NCI-H82 treated with DMSO at 0.1 percent for 48 hours (cell line): ENCODE measurements around the gene RERE.

Experiments
- DNase-seq: peaks from one replicate; lab custom pipeline; 2025; ENCODE audit not compliant: unreplicated experiment; lab: John Stamatoyannopoulos, UW

RERE gene

DNA sequence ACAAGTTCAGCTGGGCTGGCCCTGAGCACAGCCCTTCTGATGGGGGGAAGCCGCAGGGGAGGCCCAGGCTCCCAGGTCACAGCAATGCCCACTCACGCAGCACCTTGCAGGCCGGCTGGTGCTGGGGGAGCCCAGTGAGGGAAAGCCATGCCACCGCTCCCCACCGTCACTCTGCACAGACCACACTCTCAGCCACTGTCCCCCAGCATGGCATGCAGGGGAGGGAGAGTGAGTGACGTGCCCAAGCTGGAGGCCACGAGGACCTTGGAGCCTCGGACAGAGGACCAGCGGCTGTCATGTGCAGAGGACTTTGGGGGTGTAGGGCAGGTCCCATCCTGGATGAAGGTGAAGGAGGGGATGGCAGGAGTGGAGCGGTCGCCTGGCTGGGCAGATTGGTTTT, 474.4 kb downstream of the RERE start:
- DNase-seq = no peak

DNA sequence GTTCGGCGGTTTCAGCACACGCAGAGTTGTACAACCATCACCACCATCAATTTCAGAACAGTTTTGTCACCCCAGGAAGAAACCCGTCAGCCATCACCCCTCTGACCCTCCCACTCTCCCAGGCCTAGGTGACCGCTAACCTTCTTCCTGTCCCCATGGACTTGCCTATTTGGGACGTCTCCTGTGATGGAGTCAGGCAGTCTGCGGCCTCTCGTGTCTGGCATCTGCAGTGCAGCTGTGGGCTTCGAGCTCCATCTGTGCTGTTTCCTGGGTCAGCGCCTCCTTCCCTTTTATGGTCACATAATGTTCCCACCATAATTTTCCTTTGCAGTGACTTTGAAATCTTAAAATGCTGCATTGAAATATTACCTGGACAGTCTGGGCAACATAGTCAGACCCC, 475.1 kb downstream of the RERE start:
- DNase-seq = no peak

DNA sequence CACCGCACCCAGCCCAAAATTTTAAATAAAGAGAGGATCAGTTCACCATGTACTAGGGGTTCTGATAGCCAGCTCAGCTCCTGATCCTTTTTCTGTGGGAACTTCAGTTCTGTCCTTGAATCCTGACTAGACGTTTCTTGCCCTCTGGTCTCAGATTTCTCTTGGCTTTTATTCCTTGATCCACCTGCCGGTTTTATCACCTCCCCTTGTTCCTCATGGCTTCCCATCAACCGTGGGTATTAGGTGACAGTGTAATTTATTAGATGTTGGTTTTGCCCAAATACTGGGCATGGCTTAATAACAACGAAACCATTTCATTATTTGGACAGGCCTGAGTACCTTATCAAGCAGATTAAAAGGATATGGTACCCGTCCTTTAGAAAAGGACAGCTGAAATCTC, 477.0 kb downstream of the RERE start:
- no peak for DNase-seq

DNA sequence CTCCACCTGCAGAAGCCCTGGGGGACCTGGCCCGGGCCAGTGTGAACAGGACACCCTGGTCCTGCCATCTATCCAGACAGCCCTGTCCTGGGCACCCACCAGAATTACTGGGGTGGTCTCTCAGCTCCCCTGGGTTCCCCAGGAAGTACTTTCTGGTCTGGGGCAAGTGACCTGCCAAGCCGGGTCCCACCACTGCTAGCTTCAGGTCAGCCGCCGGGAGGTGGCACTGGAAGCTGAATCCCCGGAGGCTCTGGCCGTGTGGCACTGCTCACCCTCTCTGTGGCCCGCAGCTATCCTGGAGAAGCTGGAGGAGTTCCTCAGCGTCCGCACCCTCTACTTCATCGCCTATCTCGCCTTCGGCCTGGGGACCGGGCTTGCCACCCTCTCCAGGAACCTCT, 478.2 kb downstream of the RERE start:
- no peak for DNase-seq

DNA sequence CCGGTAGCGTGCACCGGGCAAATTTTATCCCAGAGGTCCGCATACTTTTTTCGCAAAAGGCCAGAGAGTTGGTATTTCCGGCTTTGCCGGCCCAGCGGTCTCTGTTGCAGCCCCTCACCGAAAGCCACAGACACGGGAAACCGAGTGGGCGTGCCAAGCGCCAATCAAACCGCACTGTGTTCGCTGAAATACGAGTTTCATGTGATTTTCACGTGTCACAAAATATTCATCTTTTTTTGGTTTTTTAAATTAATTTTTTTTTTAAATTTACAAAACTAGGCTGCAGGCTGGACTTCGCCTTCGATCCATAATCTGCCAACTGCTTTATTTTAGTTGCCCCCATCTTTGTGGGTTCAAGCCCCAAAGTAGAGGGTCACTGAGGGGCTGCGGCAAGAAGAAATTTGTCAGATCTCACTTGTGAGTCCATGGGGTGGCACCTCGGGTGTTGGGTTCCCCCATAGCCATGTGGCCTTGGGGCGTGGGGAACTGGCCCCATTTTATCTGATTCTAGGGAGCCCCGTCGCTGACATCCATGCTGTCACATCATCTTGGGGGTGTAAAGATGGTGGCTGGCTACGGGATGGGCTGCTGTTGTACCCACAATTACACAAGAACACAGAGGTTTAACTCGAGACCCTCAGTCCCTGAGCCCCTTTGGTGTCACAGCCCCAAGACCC, 478.8 kb downstream of the RERE start:
- DNase-seq = no peak

DNA sequence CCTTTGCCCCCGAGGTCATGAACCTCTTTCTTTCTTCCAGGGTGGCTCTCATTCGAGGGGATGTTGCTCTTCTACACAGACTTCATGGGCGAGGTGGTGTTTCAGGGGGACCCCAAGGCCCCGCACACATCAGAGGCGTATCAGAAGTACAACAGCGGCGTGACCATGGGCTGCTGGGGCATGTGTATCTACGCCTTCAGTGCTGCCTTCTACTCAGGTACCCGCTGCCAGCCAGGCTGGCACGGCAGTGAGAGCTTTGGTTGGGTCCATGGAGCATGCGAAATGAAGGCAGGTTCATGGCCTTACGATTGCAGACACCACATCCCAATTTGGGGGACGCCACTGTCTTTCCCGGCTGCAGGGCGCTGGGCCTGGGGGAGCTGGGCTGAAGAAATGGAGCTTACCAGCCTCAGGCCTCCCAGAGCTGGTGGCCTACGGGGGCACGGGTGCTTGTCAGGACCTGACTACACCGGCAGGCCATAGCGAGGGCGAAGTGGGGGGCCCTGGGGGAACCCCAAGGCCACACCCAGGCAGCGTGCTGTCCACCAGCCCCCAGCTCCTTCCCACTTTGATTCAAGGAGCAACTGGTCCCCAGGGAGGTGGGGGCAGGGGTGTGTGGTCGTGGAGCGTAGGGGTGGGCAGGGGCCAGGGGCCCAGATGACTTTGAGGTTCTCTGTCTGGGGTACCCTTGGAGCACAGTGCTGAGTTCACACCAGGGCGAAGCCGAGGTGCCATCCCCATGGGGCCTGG, 479.5 kb downstream of the RERE start:
- DNase-seq = no peak

DNA sequence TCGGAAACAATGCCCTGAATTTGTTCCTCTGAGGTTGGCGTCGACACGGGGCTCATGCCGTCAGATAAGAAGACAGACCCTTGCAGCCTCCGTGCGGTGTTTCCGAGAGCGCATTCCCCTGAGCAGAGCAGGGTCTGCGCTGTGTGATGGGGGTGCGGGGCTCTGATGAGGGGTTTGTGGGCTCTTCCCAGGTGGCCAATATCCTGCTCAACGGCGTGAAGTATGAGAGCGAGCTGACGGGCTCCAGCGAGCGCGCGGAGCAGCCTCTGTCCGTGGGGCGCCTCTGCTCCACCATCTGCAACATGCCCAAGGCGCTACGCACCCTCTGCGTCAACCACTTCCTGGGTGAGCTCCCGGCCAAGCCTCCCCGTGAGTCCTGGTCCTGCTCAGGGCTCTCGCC, 482.2 kb downstream of the RERE start:
- DNase-seq = no peak

DNA sequence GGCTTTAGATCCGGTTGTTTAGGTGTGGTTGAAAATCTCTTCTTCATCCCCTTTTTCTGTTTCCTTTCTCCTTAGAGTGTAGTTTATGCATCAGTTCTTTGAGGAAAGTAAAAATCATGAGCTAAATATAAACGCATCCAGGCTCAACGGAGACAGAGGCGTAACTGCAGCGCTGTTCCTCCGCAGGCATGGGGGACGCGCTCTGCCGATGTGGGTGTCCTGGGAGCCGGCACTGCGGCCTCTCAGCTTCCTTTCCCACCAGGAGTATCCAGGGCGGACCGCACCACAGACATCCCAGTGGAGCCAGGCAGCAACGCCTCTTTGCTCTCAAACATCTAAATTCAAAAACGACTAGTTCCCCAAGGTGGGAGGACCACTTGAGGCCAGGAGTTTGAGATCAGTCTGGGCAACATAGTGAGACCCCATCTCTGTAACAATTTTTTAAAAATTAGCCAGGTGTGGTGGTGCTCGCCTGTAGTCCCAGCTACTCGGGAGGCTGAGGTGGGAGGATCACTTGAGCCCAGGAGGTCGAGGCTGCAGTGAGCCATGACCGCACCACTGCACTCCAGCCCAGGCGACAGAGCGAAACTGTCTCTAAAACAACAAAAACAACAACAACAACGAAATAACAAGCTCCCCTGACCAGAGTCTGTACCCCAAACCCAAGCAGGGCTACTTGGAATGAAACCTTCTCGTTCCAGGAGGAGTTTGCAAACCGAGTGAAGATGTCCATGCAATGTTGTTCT, 483.2 kb downstream of the RERE start:
- DNase-seq = no peak

DNA sequence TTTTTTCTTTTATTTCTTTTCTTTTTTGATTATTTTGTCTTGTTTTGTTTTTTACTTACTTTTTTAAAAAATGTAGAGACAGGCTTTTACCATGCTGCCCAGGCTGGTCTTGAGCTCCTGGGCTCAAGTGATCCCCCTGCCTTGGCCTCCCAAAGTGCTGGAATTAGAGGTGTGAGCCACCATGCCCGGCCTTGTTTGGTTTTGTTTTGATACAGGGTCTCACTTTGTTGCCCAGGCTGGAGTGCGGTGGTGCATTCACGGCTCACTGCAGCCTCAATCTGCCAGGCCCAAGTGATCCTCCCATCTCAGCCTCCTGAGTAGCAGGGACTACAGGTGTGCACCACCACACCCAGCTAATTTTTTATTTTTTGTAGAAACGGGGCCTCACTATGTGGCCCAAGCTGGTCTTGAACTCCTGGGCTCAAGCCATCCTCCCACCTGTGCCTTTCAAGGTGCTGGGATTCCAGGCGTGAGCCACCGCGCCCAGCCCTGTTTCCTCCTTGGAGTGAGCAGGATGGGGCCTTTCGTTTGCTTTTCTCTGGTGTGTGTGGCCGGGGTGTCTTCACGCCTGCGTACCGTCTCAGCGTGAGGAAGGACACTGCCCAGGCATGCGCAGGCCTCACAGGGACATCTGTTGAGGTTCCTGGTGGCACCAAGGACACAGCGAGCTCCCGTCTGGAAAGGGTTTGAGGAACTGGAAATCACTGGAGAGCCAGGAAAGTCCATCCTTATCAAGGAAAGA, 484.0 kb downstream of the RERE start:
- DNase-seq = no peak

DNA sequence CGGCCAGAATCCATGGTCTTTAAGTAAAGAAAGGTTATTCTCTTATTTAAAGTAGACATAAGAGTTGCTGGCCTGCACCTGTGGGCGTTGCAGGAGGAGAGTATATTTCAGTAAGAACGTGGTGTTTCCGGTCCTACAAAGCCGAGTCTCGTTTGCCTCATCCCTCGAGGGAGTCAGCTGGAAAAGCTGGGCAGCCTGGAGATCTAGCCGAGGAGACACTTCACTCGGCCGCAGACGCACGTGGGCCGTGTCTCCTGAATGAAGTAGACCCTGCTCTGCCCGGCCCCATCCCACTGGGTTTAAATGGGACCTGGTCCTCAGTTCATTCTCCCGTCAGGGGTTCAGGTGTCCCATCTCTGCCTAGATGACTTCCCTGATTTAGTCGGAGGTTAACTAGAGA, 484.6 kb downstream of the RERE start:
- no peak for DNase-seq

DNA sequence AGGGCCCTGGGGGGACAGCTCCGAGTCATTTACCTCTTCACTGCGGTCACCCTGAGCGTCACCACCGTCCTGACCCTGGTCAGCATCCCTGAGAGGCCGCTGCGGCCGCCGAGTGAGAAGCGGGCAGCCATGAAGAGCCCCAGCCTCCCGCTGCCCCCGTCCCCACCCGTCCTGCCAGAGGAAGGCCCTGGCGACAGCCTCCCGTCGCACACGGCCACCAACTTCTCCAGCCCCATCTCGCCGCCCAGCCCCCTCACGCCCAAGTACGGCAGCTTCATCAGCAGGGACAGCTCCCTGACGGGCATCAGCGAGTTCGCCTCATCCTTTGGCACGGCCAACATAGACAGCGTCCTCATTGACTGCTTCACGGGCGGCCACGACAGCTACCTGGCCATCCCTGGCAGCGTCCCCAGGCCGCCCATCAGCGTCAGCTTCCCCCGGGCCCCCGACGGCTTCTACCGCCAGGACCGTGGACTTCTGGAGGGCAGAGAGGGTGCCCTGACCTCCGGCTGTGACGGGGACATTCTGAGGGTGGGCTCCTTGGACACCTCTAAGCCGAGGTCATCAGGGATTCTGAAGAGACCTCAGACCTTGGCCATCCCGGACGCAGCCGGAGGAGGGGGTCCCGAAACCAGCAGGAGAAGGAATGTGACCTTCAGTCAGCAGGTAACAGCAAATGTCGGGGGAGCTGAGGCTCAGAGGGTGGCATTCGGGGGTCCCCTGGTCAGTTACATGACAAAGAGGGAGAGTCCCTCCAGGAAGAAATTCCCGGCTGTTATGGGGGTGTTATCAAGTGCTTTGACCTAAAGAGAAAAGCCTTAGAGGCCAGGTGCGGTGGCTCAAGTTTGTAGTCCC, 486.9 kb downstream of the RERE start:
- DNase-seq = no peak

DNA sequence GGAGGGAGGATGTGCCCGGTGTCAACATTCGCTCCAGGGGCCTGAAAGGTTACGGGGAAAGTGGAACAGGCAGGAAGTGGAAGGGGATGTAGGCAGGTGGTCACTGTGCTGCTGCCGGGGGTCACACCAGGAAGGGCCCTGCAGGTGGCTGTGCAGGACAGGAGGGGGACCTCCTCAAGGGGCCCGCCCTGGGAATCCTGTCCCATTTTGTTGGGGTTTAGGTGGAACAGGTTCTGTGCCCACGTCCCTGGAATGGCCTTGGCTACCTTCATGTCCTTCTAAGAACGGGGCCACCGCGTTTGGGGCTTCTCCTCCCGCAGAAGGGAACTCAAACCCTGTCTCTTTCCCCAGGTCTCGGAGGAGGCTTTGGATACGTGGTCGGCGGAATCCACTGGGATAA, 487.6 kb downstream of the RERE start:
- DNase-seq = no peak

DNA sequence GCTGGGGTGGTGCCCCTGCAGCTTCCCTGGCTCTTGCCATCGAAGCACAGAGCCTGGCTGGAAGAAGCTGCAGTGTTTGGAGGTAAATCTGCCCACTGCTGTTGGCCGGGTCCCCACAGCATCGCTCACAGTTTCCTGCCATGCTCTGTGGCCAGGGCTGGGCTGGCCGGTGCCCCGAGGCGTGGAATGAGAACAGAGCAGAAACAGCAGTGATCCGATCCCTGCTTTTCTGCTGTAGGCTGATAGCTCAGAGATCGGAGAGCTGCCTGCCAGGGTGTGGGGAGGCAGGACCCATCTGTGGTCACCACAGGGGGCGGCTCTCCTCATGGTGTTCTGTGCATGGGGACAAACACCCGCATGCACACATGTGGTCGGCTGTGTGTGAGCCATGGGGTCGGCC, 488.0 kb downstream of the RERE start:
- DNase-seq = no peak

DNA sequence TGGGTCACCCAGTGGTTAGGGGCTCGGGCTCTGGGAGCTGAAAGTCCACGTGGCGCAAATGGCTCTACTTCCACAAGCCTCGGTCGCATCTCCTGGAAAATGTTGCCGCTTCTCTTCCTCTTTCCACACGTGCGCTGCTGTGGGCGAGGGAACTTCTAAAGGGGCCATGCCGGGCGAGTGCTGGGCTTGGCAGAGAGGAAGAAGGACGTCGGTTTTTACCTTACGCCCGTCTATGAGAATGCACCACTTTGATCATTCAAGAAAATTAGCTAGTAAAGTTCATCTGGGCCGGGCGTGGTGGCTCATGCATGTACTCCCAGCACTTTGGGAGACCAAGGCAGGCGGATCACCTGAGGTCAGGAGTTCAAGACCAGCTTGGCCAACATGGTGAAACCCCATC, 489.2 kb downstream of the RERE start:
- DNase-seq = no peak

DNA sequence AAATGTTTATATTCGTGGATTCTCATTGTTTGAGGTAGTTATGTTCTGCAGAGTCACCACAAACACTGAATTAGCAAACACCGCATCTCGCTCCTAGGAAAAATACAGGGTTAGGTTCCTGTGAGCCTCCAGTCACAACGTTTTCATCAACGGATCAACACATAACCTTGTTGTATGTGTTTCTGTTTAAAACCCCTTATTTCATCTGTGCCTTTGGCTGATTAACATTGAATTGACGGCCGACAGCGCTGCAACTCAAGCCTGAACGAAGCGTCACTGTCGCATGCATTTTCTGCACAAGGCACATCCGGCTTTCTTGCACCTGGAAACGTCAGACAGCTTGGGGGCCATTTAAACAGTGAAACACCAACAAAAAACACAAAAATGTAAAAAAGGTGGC, 491.2 kb downstream of the RERE start:
- no peak for DNase-seq

DNA sequence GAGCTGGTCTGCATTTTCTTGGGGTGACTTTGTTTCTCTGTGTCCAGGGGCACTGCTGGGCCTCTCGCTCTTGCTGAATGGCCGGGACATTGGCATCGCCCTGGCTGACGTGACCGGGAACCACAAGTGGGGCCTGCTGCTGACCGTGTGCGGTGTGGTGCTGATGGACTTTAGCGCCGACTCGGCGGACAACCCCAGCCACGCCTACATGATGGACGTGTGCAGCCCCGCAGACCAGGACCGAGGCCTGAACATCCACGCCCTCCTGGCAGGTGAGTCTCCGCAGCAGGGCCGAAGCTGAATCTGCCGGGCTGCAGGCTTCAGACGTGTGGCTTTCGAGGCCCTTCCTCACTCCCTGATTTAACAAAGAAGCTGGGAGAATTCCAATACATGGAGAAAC, 491.7 kb downstream of the RERE start:
- no peak for DNase-seq

DNA sequence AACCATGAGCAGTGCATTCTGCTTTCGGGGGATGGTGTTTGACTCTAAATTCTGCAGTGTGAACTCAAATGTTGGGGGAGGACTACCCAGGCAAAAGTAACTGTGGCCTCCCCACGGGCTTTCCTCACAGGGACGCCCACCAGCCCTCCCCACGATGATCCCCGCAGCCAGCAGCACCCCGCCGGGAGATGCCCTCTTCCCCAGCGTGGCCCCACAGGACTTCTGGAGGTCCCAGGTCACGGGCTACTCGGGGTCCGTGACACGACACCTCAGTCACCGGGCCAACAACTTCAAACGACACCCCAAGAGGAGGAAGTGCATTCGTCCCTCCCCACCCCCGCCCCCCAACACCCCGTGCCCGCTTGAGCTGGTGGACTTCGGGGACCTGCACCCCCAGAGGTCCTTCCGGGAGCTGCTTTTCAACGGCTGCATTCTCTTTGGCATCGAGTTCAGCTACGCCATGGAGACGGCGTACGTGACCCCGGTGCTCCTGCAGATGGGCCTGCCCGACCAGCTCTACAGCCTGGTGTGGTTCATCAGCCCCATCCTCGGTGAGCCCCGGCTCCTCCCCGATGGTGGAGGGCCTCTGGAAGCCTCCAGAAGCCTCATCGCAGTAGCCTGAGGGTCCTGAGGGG, 493.1 kb downstream of the RERE start:
- DNase-seq = no peak

DNA sequence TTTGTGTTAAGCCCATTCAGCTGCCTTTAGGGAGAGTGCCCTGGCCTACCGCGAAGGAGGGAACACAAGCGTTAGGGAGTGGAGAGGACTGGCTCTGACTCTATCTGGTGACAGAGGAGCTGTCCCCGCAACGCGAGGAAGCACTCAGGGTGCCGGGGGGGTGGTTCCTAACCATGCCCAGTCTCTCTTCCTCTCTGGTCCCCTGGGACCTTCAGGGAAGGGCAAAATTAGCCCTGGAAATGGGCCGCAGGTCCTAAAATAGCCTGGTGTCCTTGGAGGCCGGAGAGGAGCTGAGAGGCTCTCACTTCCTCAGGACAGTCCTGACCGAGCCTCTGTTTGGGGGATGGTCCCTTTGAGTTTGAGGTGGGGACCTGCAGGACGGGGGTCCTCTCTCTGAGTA, 493.7 kb downstream of the RERE start:
- DNase-seq = no peak

DNA sequence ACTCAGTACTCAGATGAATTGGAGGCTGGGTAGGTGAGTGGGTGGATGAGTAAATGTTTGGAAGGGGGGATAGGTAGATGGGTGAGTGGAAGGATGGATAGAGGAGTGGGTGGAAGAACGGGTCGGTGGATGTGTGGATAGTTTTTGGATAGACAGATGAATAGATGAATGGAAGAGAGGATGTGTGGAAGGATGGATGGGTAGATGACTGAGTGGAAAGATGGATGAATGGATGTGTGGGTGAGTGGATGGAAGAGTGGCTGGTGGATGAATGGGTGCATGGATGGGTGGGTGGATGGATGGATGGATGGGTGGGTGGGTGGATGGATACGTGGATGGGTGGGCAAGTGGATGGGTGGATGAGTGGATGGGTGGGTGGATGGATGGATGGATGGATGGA, 495.8 kb downstream of the RERE start:
- no peak for DNase-seq

DNA sequence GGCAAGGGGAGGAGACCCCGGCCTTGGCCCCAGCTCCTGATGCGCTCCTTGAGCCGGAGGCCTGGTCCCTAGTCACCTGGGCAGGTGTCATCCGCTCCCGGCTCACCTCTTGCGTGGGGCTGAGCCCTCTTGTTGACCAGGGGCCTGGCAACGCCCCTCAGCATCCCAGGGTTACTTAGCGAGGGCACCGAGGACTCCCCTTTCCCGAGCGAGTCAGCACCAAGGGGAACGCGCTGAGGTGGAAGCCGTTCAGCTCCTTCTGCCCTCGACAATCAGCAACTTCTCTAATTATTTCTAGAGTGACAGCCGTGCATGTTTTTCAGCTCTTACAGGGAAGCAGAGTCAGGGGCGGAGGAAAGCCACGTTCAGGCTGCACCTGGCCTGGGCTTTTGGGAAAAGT, 499.0 kb downstream of the RERE start:
- no peak for DNase-seq
